Fibroblast of upper back skin (primary cell): ENCODE results near the gene SLC26A6.

ENCODE experiments used
- DNase-seq: peaks from one replicate; pipeline ENCODE4 v3.0.0-alpha.2; 2013

Gene SLC26A6

GRCh38 chr3:48635222-48636021 lies at the start of gene SLC26A6:
TSS of gene SLC26A6 (minus strand) at chr3:48635461. CDS start at chr3:48635393, 68 bp downstream.
- peak; percentile 95 for DNase-seq

GRCh38 chr3:48684480-48685143 lies 49.4 kb upstream of the SLC26A6 start:
- DNase-seq = peak; percentile 27

GRCh38 chr3:48684054-48684349 lies 48.7 kb upstream of the SLC26A6 start:
- DNase-seq = no peak

- DNase-seq = no peak
These were observed 47.5 kb upstream of the SLC26A6 start for GRCh38 chr3:48682786-48683185.

- no peak for DNase-seq
These were observed 46.8 kb upstream of the SLC26A6 start for GRCh38 chr3:48681974-48682610.

GRCh38 chr3:48681541-48681880 lies 46.2 kb upstream of the SLC26A6 start:
- DNase-seq = no peak

- DNase-seq = no peak
These were observed 45.7 kb upstream of the SLC26A6 start for GRCh38 chr3:48680811-48681540.

- no peak for DNase-seq
These were observed 44.4 kb upstream of the SLC26A6 start for GRCh38 chr3:48679411-48680391.

- no peak for DNase-seq
These were observed 43.5 kb upstream of the SLC26A6 start for GRCh38 chr3:48678566-48679380.

GRCh38 chr3:48678056-48678455 lies 42.8 kb upstream of the SLC26A6 start:
- DNase-seq = peak; percentile 29

GRCh38 chr3:48674505-48674904 lies 39.2 kb upstream of the SLC26A6 start:
- DNase-seq = no peak

GRCh38 chr3:48672522-48672921 lies 37.3 kb upstream of the SLC26A6 start:
- DNase-seq = no peak

- no peak for DNase-seq
These were observed 29.7 kb upstream of the SLC26A6 start for GRCh38 chr3:48664929-48665328.

GRCh38 chr3:48664313-48664644 lies 29.0 kb upstream of the SLC26A6 start:
- no peak for DNase-seq

- peak; percentile 95 for DNase-seq
These were observed 28.4 kb upstream of the SLC26A6 start for GRCh38 chr3:48663489-48664312.

- peak; percentile 83 for DNase-seq
These were observed 27.7 kb upstream of the SLC26A6 start, which contains the start of gene CELSR3 for GRCh38 chr3:48662753-48663488. TSS of gene CELSR3 (minus strand) at chr3:48662886. CDS start at chr3:48662634, 252 bp downstream.

- no peak for DNase-seq
These were observed 27.0 kb upstream of the SLC26A6 start for GRCh38 chr3:48662145-48662752.

GRCh38 chr3:48661501-48662144 lies 26.4 kb upstream of the SLC26A6 start:
- peak; percentile 37 for DNase-seq
